Activated B cell treated with CpG ODN at 0.5 μM for 24 hours (primary cell): Measurements from ENCODE around the gene RPP40. TPM values are rescaled to one million over a fixed set of nuclear protein-coding genes. Genes with fewer than 3 reads are reported as not detected.

ENCODE experiments used
- ATAC-seq: fragments of 200-7000 bp; cut with Tn5 transposase; one replicate; pipeline ENCODE4 v1.10.0; 2021; ENCODE audit warnings: low read depth, mild to moderate bottlenecking, moderate library complexity
- CTCF ChIA-PET: fragments of 350-600 bp; sonication (Branson Sonifier 250); formaldehyde crosslinking; loops from one replicate; lab custom pipeline; 2021; ENCODE audit warnings: antibody characterized with exemption; lab: Charles Lee
- POLR2A ChIA-PET: fragments of 350-600 bp; sonication (Branson Sonifier 250); formaldehyde crosslinking; loops from one replicate; lab custom pipeline; 2021; ENCODE audit warnings: antibody characterized with exemption; lab: Charles Lee
- DNase-seq: peaks from one replicate; pipeline ENCODE4 v3.0.0; 2022
- H3K27ac Mint-ChIP-seq: one replicate; pipeline ENCODE4 v1.8.0; 2020; ENCODE audit warnings: mixed read lengths
- H3K27me3 Mint-ChIP-seq: one replicate; pipeline ENCODE4 v1.8.0; 2021; ENCODE audit warnings: mixed read lengths
- H3K36me3 Mint-ChIP-seq: one replicate; pipeline ENCODE4 v1.8.0; 2021; ENCODE audit warnings: low read depth, mixed read lengths
- H3K4me1 Mint-ChIP-seq: one replicate; pipeline ENCODE4 v1.8.0; 2021; ENCODE audit warnings: mixed read lengths
- H3K4me3 Mint-ChIP-seq: one replicate; pipeline ENCODE4 v1.8.0; 2020; ENCODE audit warnings: mild to moderate bottlenecking, mixed read lengths
- H3K9me3 Mint-ChIP-seq: one replicate; pipeline ENCODE4 v1.8.0; 2020; ENCODE audit warnings: mixed read lengths
- CTCF ChIP-seq: fragments of 200-600 bp; IDR thresholded peaks from one replicate; pipeline ENCODE4 v1.8.0; 2022; ENCODE audit warnings: antibody characterized with exemption, mild to moderate bottlenecking
- intact Hi-C: fragments of 100-400 bp; cut with micrococcal nuclease; formaldehyde crosslinking; loops from one replicate; pipeline ENCODE4 v1.15.1; 2024
- total RNA-seq: library from RNA; stranded (reverse); gene quantifications from 2 replicates; pipeline ENCODE4 v1.2.3, GENCODE V29; 2022

Gene RPP40
- total RNA-seq, 1 donor from 2014 or later: 7.1 TPM

- intact Hi-C loops: no loop called here
- POLR2A ChIA-PET: no interaction called here
These were observed 9.1 kb downstream of the RPP40 start for GRCh38 chr6:4994741-4995140.

GRCh38 chr6:4987432-4987831 is 16.4 kb downstream of the RPP40 start:
- Mint-ChIP-seq H3K4me1 (no peaks in the 10 kb centered on the region), H3K36me3 (peaks cover 17% of the 10 kb centered on the region), H3K27me3 (no peaks in the 10 kb centered on the region), H3K27ac (no peak overlapping the region), H3K9me3 (peaks cover 3% of the 10 kb centered on the region), H3K4me3 (no peak overlapping the region)
- ATAC-seq (no peak), DNase-seq (no peak)
- TF ChIP-seq CTCF: no peak
- ChIA-PET POLR2A (interaction anchor here (1.2 kb wide), 1 partner anchor 16 kb away, joined by 3 read pairs; no protein-coding TSS in a partner anchor), CTCF (no interaction called here)
- intact Hi-C loops: no loop called here

More at GRCh38 chr6:4994741-4995140, 9.1 kb downstream of the RPP40 start:
- CTCF ChIA-PET: no interaction called here
- no peak for ATAC-seq
- H3K4me1 Mint-ChIP-seq: no peaks in the 10 kb centered on the region
- TF ChIP-seq CTCF: no peak
- DNase-seq: no peak
- no peak overlapping the region for H3K4me3 Mint-ChIP-seq
- H3K36me3 Mint-ChIP-seq: peaks cover 72% of the 10 kb centered on the region
- H3K27me3 Mint-ChIP-seq: no peaks in the 10 kb centered on the region
- H3K9me3 Mint-ChIP-seq: no peaks in the 10 kb centered on the region
- no peak overlapping the region for H3K27ac Mint-ChIP-seq

GRCh38 chr6:4986999-4987398 is 16.8 kb downstream of the RPP40 start:
- DNase-seq (no peak), ATAC-seq (no peak)
- Mint-ChIP-seq H3K4me1 (no peaks in the 10 kb centered on the region), H3K9me3 (peaks cover 3% of the 10 kb centered on the region), H3K27ac (no peak overlapping the region), H3K27me3 (no peaks in the 10 kb centered on the region), H3K4me3 (no peak overlapping the region), H3K36me3 (peaks cover 17% of the 10 kb centered on the region)
- POLR2A ChIA-PET: interaction anchor here (1.2 kb wide), 1 partner anchor 16 kb away, joined by 3 read pairs; no protein-coding TSS in a partner anchor
- intact Hi-C loops: no loop called here
- CTCF ChIA-PET: no interaction called here
- TF ChIP-seq CTCF: no peak

- Mint-ChIP-seq H3K4me3 (no peak overlapping the region), H3K9me3 (peaks cover 13% of the 10 kb centered on the region), H3K36me3 (no peaks in the 10 kb centered on the region), H3K4me1 (no peaks in the 10 kb centered on the region), H3K27ac (no peak overlapping the region), H3K27me3 (peaks cover 2% of the 10 kb centered on the region)
- intact Hi-C loops: no loop called here
- DNase-seq (no peak), ATAC-seq (no peak)
- no peak for TF ChIP-seq CTCF
- ChIA-PET CTCF (no interaction called here), POLR2A (no interaction called here)
These were observed 20.5 kb downstream of the RPP40 start for GRCh38 chr6:4983322-4983721.

- no peaks in the 10 kb centered on the region for H3K4me1 Mint-ChIP-seq
- ATAC-seq: no peak
- ChIA-PET POLR2A (no interaction called here), CTCF (no interaction called here)
- peaks cover 13% of the 10 kb centered on the region for H3K9me3 Mint-ChIP-seq
- H3K27me3 Mint-ChIP-seq: peaks cover 6% of the 10 kb centered on the region
- intact Hi-C loops: no loop called here
- no peak overlapping the region for H3K4me3 Mint-ChIP-seq
- TF ChIP-seq CTCF: no peak
- DNase-seq: no peak
- H3K36me3 Mint-ChIP-seq: no peaks in the 10 kb centered on the region
- H3K27ac Mint-ChIP-seq: no peak overlapping the region
These were observed 22.1 kb downstream of the RPP40 start for GRCh38 chr6:4981761-4982160.
